Esophagus (tissue), 2 donors: ENCODE data around the gene TMEM214. TPM values are rescaled to one million over a fixed set of nuclear protein-coding genes. Genes with fewer than 3 reads are reported as not detected.

Experiments used
- polyA plus RNA-seq, 2 donors: library from polyadenylated mRNA; stranded (reverse); fragments of 200-250 nt; gene quantifications; one replicate each; pipeline ENCODE4 v1.2.3, GENCODE V29; 2013
- donor health status: healthy with polysubstance abuse.
- donor health status: Bipolar disorder and iron deficiency.

The TMEM214 gene
- polyA plus RNA-seq, 2 donors: 29.0 to 35.2 TPM

Other genes with a start within 250 kb of the TMEM214 start
- gene CENPA, start 246.9 kb upstream of the TMEM214 start, polyA plus RNA-seq: 1 to 10 TPM; 3.6 to 5.4 TPM
- gene DPYSL5, start 184.8 kb upstream of the TMEM214 start, polyA plus RNA-seq: not detected
- 10 to 100 TPM in 1 of 2 donors, 1 to 10 TPM in 1; 7.4 to 13.4 TPM for gene MAPRE3, start 62.3 kb upstream of the TMEM214 start, polyA plus RNA-seq
- gene AGBL5, start 18.7 kb downstream of the TMEM214 start, polyA plus RNA-seq: 10 to 100 TPM in 1 of 2 donors, 1 to 10 TPM in 1; 7.6 to 10.6 TPM
- gene OST4, start 38.7 kb downstream of the TMEM214 start, polyA plus RNA-seq: 100 to 1,000 TPM; 203 to 358 TPM
- 10 to 100 TPM; 10.7 to 12.1 TPM for gene EMILIN1, start 45.6 kb downstream of the TMEM214 start, polyA plus RNA-seq
- 1 to 10 TPM; 2.2 to 3.3 TPM for gene KHK, start 53.8 kb downstream of the TMEM214 start, polyA plus RNA-seq
- gene CGREF1, start 86.2 kb downstream of the TMEM214 start, polyA plus RNA-seq: 1 to 10 TPM; 2.4 to 3.4 TPM
- gene ABHD1, start 90.8 kb downstream of the TMEM214 start, polyA plus RNA-seq: under 1 TPM; 0.08 to 0.31 TPM
- gene PREB, start 101.7 kb downstream of the TMEM214 start, polyA plus RNA-seq: 10 to 100 TPM; 24.1 to 29.7 TPM
- not detected for gene PRR30, start 106.4 kb downstream of the TMEM214 start, polyA plus RNA-seq
- gene TCF23, start 116.0 kb downstream of the TMEM214 start, polyA plus RNA-seq: under 1 TPM in 1 of 2 donors, not detected in 1; 0.02 TPM
- 10 to 100 TPM; 66.2 to 92.7 TPM for gene ATRAID, start 179.1 kb downstream of the TMEM214 start, polyA plus RNA-seq
- 10 to 100 TPM; 11.4 to 13.5 TPM for gene SLC5A6, start 179.3 kb downstream of the TMEM214 start, polyA plus RNA-seq
- 10 to 100 TPM; 16.8 to 18.3 TPM for gene CAD, start 184.4 kb downstream of the TMEM214 start, polyA plus RNA-seq
- under 1 TPM; 0.08 to 0.09 TPM for gene SLC30A3, start 230.1 kb downstream of the TMEM214 start, polyA plus RNA-seq
- gene DNAJC5G, start 242.5 kb downstream of the TMEM214 start, polyA plus RNA-seq: under 1 TPM; 0.05 to 0.14 TPM
- gene TRIM54, start 249.5 kb downstream of the TMEM214 start, polyA plus RNA-seq: under 1 TPM; 0.05 to 0.18 TPM